Activated CD4-positive, alpha-beta T cell treated with anti-CD3 and anti-CD28 coated beads for 4 hours (primary cell): ENCODE measurements around the gene SND1.

Experiments
- DNase-seq, 2 donors: peaks; one replicate each; pipeline ENCODE4 v3.0.0-alpha.2; 2020

The SND1 gene

GRCh38 chr7:127876393-127876792 lies 224.4 kb downstream of the SND1 start:
- no peak for DNase-seq

GRCh38 chr7:127877951-127878350 lies 226.0 kb downstream of the SND1 start:
- DNase-seq = no peak

DNA sequence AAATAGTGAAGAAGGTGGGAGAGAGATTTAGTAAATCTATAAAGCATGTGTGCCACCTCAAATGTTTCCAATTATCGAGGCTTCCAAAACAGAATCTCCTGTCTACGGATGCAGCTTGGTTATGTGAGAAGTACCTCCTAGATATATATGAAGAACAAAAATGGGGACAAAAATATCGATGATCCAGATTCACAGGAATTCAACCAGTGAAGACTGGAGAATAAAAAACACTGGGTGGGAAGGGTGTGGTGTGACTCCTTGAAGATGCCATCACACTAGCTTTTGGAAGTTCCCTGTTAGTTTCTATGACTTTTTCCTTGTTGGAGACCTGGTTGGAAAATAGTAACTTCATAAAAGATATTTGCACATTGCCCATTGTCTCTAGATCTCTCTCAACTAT lies 226.8 kb downstream of the SND1 start:
- DNase-seq = no peak

DNA sequence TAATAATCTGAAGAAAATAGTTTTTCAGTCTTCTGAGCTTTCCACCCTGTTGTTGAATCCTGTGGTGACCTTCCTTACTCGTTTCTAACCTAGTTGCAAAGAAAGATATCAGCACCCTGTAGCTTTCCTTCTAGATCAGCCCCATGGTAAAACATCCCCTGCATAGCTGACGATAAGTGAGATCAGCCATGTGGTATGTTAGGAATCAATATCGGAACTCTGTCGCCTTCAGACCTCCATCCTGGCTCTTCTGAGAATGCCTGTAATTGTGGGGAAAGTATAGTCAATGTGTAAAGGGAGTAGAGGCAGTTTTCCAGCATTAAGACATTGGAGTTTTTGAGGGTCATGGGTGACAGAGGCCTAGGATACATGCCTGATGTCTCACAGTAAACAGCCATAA lies 227.4 kb downstream of the SND1 start:
- DNase-seq = no peak

- DNase-seq = no peak
Observed at GRCh38 chr7:127879942-127880341, 227.9 kb downstream of the SND1 start.

DNA sequence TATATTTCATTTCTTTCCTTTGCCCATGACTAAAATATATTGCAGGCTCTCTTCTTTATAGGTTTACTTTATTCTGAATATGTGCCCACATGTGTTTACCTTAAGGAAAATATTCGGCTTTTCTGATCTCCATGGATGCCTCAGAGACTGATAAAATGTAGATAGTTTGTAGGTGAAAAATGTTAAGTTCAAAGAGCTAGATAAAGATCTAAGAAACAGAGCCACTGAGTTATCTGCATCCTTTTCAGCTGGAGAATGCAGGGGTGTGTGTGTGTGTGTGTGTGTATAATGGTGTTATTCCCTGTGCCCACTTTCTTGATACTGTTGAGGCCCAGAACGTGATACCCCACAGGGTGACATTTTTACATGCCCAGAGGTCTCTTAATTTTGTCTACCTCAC lies 228.5 kb downstream of the SND1 start:
- DNase-seq = no peak

GRCh38 chr7:127881564-127881963 lies 229.6 kb downstream of the SND1 start:
- DNase-seq = no peak

- no peak for DNase-seq
Observed at GRCh38 chr7:127882313-127882920, 230.4 kb downstream of the SND1 start.

DNA sequence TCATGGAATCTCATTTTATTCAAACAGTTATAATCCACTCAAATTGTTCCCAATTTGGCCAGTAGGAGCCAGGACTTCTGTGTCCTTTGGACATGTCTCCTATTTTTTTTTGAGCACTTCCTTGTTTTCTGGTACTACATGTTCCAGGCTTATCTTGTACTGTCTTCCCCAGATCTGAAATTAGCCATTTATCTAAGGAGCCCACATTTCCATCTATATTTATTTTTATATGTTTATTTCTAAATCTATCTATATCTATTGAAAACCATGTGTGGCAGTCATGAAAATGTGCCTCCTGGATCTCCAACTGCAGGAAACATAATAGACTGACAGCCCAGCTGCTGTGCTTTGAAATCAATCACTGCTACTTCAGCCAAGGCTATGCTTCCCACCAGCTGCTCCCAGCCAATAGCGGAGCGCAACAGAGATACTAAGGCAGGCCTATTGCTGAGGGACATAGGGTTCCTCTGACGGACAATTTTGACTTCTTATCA lies 232.1 kb downstream of the SND1 start:
- no peak for DNase-seq

- no peak for DNase-seq
Observed at GRCh38 chr7:127885222-127885772, 233.3 kb downstream of the SND1 start.

GRCh38 chr7:127885843-127886242 lies 233.8 kb downstream of the SND1 start:
- no peak for DNase-seq

DNA sequence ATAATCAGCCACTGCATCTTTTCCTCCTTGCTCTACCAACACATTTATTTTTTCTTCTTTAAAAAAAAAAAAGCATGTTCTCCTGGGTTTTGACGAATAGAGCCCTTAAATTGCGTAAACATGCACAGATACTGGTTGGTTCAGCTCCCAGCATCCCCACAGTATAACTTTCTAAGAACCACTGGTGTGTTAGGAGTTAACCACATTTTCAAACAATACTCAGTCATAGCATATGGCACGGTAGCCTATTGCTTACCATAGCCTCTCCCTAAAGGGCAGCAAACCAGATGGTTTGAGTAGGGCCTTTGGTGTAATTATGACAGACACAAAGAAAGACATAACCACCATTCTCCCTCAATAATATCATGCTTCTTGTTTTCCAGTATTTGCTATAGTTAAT lies 234.3 kb downstream of the SND1 start:
- DNase-seq = no peak

DNA sequence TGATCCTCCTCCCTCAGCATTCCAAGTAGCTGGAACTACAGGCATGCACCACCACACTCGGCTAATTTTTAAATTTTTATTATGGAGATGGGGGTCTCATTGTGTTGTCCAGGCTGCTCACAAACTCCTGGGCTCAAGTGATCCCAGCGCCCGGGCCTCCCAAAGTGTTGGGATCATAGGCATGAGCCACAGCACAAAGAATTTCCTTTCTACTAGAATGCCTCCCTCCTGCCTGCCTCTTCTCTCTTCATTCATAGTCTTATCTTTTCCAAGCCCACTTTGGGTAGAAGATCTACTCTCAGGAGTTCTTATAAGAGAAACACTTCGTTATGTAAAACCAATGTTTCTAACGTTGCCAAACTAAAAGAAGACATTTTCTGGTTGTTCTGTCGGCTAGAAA lies 235.1 kb downstream of the SND1 start:
- no peak for DNase-seq

DNA sequence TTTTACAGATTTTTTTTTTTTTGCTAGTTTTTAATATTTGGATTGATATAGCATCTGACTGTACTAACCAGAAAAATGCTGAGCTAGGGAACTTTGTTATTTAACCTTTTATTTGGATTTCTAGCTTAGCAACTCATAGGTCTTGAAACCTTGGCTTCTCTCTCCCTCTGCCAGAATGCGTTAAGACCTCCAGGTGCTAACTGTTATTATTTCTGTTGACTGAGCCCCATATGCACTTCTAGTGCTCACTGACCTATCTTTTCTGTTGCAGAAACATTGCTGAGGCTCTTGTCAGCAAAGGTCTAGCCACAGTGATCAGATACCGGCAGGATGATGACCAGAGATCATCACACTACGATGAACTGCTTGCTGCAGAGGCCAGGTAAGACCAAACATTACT lies 235.6 kb downstream of the SND1 start:
- no peak for DNase-seq

DNA sequence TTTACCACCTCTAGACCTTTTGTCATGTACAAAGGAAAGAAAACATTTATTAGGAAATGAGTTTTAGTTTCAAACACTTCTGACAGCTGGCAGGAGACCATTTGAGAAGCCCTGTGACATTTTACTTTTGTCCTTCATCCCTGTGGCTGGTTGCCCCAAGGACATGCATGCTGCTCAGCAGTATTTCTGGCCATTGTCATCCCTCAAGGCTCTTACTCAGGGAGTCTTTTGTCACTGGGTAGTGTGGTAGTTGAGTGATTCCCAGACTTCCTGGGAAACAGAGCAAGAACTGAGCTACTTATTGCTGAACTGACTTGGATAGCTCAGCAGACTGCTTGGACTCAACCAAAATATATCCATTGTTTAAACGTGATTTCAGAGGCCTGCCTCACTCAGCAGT lies 236.4 kb downstream of the SND1 start:
- no peak for DNase-seq

GRCh38 chr7:127888825-127889224 lies 236.8 kb downstream of the SND1 start:
- DNase-seq = no peak

DNA sequence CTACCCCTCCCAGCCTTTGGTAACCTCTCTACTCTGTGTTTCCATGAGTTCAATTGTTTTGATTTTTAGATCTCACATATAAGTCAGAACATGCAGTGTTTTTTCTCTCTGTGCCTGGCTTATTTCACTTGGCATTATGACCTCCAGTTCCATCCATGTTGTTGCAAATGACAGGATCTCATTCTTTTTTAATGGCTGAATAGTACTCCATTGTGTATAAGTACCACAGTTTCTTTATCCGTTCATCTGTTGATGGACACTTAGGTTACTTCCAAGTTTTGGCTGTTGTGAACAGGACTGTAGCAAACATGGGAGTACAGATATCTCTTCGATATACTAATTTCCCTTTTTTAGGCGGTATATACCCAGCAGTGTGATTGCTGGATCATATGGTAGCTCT lies 237.7 kb downstream of the SND1 start:
- no peak for DNase-seq

- no peak for DNase-seq
Observed at GRCh38 chr7:127890726-127891125, 238.7 kb downstream of the SND1 start.

- no peak for DNase-seq
Observed at GRCh38 chr7:127891144-127891543, 239.2 kb downstream of the SND1 start.

DNA sequence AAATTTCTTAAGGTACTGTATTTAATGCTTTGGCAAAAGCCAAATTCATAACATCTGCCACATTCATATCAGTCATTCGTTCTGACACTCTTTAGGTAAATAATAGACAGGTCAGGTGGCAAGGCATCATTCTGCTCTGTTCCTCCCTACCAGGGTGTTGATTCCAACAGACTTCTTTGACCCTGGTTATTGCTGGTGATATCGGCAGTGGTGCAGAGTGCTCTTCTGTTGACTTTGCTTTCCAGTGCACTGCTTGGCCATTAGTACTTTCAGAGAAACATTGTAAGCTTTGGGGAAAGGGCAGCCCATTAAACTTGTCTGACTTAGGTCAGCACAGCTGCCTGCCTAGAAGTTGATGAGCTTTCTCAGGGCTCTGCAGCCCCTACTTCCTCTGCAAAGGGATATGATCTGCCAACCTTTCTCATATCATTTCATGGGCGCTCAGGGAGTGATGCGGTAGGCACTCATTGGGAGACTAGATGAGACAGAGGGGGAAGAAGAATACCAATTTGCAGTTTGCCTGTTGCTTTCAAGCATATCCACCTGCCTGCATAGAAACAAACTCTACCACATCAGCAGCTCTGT lies 240.0 kb downstream of the SND1 start:
- no peak for DNase-seq

GRCh38 chr7:127892488-127893314 lies 240.7 kb downstream of the SND1 start:
- DNase-seq = no peak

GRCh38 chr7:127893547-127893946 lies 241.6 kb downstream of the SND1 start:
- DNase-seq = no peak

- no peak for DNase-seq
Observed at GRCh38 chr7:127894588-127894987, 242.6 kb downstream of the SND1 start.

DNA sequence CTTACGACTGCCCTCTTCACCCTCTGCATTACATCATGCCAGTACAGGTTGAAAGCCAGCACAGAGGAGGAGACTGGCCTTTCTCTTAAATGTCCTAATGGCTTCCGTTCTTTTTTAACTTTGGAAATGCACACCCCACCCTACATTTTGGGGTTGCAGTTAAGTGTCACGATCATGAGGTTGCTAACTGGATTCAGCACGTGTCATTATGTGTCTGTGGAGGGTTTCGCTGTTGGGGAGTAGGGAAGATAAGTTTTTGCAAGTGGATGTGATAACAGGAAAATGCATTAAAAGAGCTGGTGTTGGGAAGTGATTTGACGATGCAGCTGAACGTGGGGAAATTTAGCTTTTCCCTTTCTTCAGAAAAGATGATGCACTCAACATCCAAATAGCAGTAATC lies 243.4 kb downstream of the SND1 start:
- no peak for DNase-seq
